IMR-90 (cell line): ENCODE data around the gene PCGF3. TPM values are rescaled to one million over a fixed set of nuclear protein-coding genes. Genes with fewer than 3 reads are reported as not detected.
"Not testable (repeated sequence)": the region's sequence is repeated elsewhere in the genome, so short reads cannot be mapped to it uniquely, and the experiment has no call there.

Source experiments
- ATAC-seq: fragments of 200-7000 bp; cut with Tn5 transposase; 2 replicates; pipeline ENCODE4 v1.9.1; 2020; ENCODE audit warnings: low read depth, mild to moderate bottlenecking, moderate library complexity
- BruUV-seq: library from RNA; stranded (reverse); fragments of 400-500 nt; replicated peaks from 2 replicates; lab custom pipeline; 2021; lab: Mats Ljungman, UMichigan
- CTCF ChIA-PET: fragments of 300-600 bp; formaldehyde crosslinking; extraction: SDS; loops from one replicate; lab custom pipeline; 2021; ENCODE audit warnings: antibody characterized with exemption; lab: Yijun Ruan, JAX
- POLR2A ChIA-PET: fragments of 300-600 bp; sonication (Branson Sonifier 250); formaldehyde crosslinking; loops from one replicate; lab custom pipeline; 2022; ENCODE audit warnings: antibody characterized with exemption; ENCODE audit not compliant: unreplicated experiment; lab: Charles Lee
- DNase-seq: peaks from one replicate; pipeline ENCODE4 v3.0.0; 2013
- H2AFZ ChIP-seq: replicated peaks from 2 replicates; pipeline ENCODE3; 2013; ENCODE audit warnings: low read length, mild to moderate bottlenecking; ENCODE audit not compliant: poor library complexity
- H2AK5ac ChIP-seq: 2 replicates; pipeline ENCODE4 v1.6.1; 2013; ENCODE audit warnings: low read depth, low read length, inconsistent platforms
- H2AK9ac ChIP-seq: replicated peaks from 2 replicates; pipeline ENCODE3; 2013; ENCODE audit warnings: mild to moderate bottlenecking, low read depth, low read length, moderate library complexity; ENCODE audit not compliant: poor library complexity
- H2BK120ac ChIP-seq: 2 replicates; pipeline ENCODE4 v1.6.1; 2013; ENCODE audit warnings: low read depth, low read length, inconsistent platforms
- H2BK15ac ChIP-seq: 3 replicates; pipeline ENCODE4 v1.6.1; 2013; ENCODE audit warnings: low read depth, low read length, inconsistent platforms
- H2BK20ac ChIP-seq: 2 replicates; pipeline ENCODE4 v1.6.1; 2013; ENCODE audit warnings: low read depth, mild to moderate bottlenecking, inconsistent platforms, low read length, moderate library complexity
- H2BK5ac ChIP-seq: 2 replicates; pipeline ENCODE4 v1.6.1; 2013; ENCODE audit warnings: mild to moderate bottlenecking, low read depth, low read length, inconsistent platforms; ENCODE audit not compliant: poor library complexity, severe bottlenecking
- H3K14ac ChIP-seq: replicated peaks from 2 replicates; pipeline ENCODE4 v1.6.1; 2013; ENCODE audit warnings: low read depth, low read length, inconsistent platforms
- H3K18ac ChIP-seq: 2 replicates; pipeline ENCODE4 v1.6.1; 2013; ENCODE audit warnings: low read depth, low read length, control low read depth
- H3K23ac ChIP-seq: 2 replicates; pipeline ENCODE4 v1.6.1; 2013; ENCODE audit warnings: low read depth, low read length, inconsistent platforms
- H3K27ac ChIP-seq: 2 replicates; pipeline ENCODE4 v1.5.1; 2013; ENCODE audit warnings: mild to moderate bottlenecking, control low read depth, low read length; ENCODE audit not compliant: insufficient read depth
- H3K27me3 ChIP-seq: 2 replicates; pipeline ENCODE4 v1.6.1; 2013; ENCODE audit warnings: low read length; ENCODE audit not compliant: control insufficient read depth, insufficient read depth
- H3K36me3 ChIP-seq: 2 replicates; pipeline ENCODE4 v1.6.1; 2013; ENCODE audit warnings: low read length, mixed read lengths; ENCODE audit not compliant: control insufficient read depth, insufficient read depth
- H3K4ac ChIP-seq: 2 replicates; pipeline ENCODE4 v1.6.1; 2013; ENCODE audit warnings: low read depth, low read length, inconsistent platforms
- H3K4me1 ChIP-seq: 2 replicates; pipeline ENCODE4 v1.6.1; 2013; ENCODE audit warnings: low read length, mixed read lengths; ENCODE audit not compliant: control insufficient read depth, insufficient read depth
- H3K4me2 ChIP-seq: 2 replicates; pipeline ENCODE4 v1.6.1; 2013; ENCODE audit warnings: low read depth, mild to moderate bottlenecking, control low read depth, low read length, moderate library complexity
- H3K4me3 ChIP-seq: 2 replicates; pipeline ENCODE4 v1.5.1; 2013; ENCODE audit warnings: low read depth, mild to moderate bottlenecking, control low read depth, low read length, moderate library complexity; ENCODE audit not compliant: insufficient read depth
- H3K56ac ChIP-seq: 2 replicates; pipeline ENCODE4 v1.6.1; 2013; ENCODE audit warnings: low read length, inconsistent platforms; ENCODE audit not compliant: insufficient read depth; ENCODE audit errors: extremely low read depth
- H3K79me1 ChIP-seq, 2 experiments: 2 replicates each; pipeline ENCODE4 v1.6.1; 2013; ENCODE audit warnings: low read length in 2 of 2, inconsistent platforms in 1 of 2, low read depth in 1 of 2
- H3K9ac ChIP-seq: 2 replicates; pipeline ENCODE4 v1.6.1; 2013; ENCODE audit warnings: low read depth, low read length, control low read depth
- H3K9me1 ChIP-seq: 2 replicates; pipeline ENCODE4 v1.6.1; 2013; ENCODE audit warnings: low read length, inconsistent platforms; ENCODE audit not compliant: insufficient read depth
- H3K9me3 ChIP-seq: 2 replicates; pipeline ENCODE4 v1.6.1; 2013; ENCODE audit warnings: low read length; ENCODE audit not compliant: control insufficient read depth, insufficient read depth
- H4K20me1 ChIP-seq: 2 replicates; pipeline ENCODE4 v1.6.1; 2013; ENCODE audit warnings: low read length, inconsistent platforms; ENCODE audit not compliant: insufficient read depth
- H4K5ac ChIP-seq: 2 replicates; pipeline ENCODE4 v1.6.1; 2013; ENCODE audit warnings: mild to moderate bottlenecking, low read depth, low read length, control low read depth
- H4K8ac ChIP-seq, 2 experiments: 2 replicates each; pipeline ENCODE4 v1.6.1; 2013; ENCODE audit warnings: low read depth in 2 of 2, low read length in 2 of 2, control low read depth in 1 of 2, inconsistent platforms in 1 of 2
- H4K91ac ChIP-seq: 2 replicates; pipeline ENCODE4 v1.6.1; 2013; ENCODE audit warnings: low read depth, low read length, inconsistent platforms; ENCODE audit not compliant: insufficient read depth
- WGBS, 2 experiments: methylation state at CpG; one replicate each; pipeline versions ENCODE4 v1.1.5 to v1.1.7; 2013; ENCODE audit warnings: missing lambda C conversion rate in 2 of 2; ENCODE audit not compliant: insufficient read length in 1 of 2; ENCODE audit errors: extremely low coverage in 2 of 2; 5-methylcytosine and 5-hydroxymethylcytosine counted together
- dilution Hi-C: fragments of 300-500 bp; cut with HindIII; formaldehyde crosslinking; loops from one replicate; pipeline ENCODE4 v1.14.3; 2018; ENCODE audit warnings: low sequenced_read_pairs; ENCODE audit not compliant: unreplicated experiment
- in situ Hi-C: fragments of 300-500 bp; cut with MboI; formaldehyde crosslinking; loops from 3 replicates; pipeline ENCODE4 v1.14.3; 2019; ENCODE audit warnings: low sequenced_read_pairs, inconsistent platforms, mixed read lengths
- intact Hi-C: fragments of 100-400 bp; cut with micrococcal nuclease; formaldehyde crosslinking; loops from 2 replicates; pipeline ENCODE4 v1.10.0; 2022
- polyA plus RNA-seq, 3 experiments: library from polyadenylated mRNA; depleted of rRNA; stranded (reverse); fragments of >200 nt; gene quantifications; 2 replicates each; pipeline ENCODE4 v1.2.3, GENCODE V29; 2012; ENCODE audit warnings: low replicate concordance in 1 of 3
- total RNA-seq: library from RNA; depleted of rRNA; stranded (reverse); fragments of >200 nt; gene quantifications from 2 replicates; pipeline ENCODE4 v1.2.3, GENCODE V29; 2012

Gene PCGF3
- total and polyA plus RNA-seq, 2 of the 4 experiments (the other 2 are of a cell fraction), result 40.0 to 55.3 TPM

GRCh38 chr4:780255-780654 lies 74.6 kb downstream of the PCGF3 start:
- H3K9me3 ChIP-seq, H3K18ac ChIP-seq, H2BK5ac ChIP-seq, H2BK20ac ChIP-seq, CTCF ChIA-PET, DNase-seq, dilution Hi-C loops, H2BK120ac ChIP-seq, H2AFZ ChIP-seq, ATAC-seq, H3K27ac ChIP-seq, in situ Hi-C loops, H4K91ac ChIP-seq, H4K5ac ChIP-seq, H2AK5ac ChIP-seq, H3K56ac ChIP-seq, H4K8ac ChIP-seq, POLR2A ChIA-PET, H2AK9ac ChIP-seq, H3K27me3 ChIP-seq, H2BK15ac ChIP-seq, BruUV-seq, H3K4me1 ChIP-seq: not testable (repeated sequence)
- Histone ChIP-seq H3K36me3 (peaks cover 31% of the 10 kb centered on the region), H3K4ac (peak overlapping the region; percentile 92; the same call in 1 of the 2 replicates), H3K4me2 (peak overlapping the region; percentile 98), H3K9me1 (peaks cover 17% of the 10 kb centered on the region), H3K23ac (peak overlapping the region; percentile 72), H3K4me3 (peak overlapping the region; percentile 89), H3K9ac (peak overlapping the region; percentile 83; the same call in 1 of the 2 replicates), H4K20me1 (peaks cover 50% of the 10 kb centered on the region), H3K79me1 (peaks cover 22 to 53% of the 10 kb centered on the region in 2 experiments), H3K14ac (peak overlapping the region; percentile 86)
- intact Hi-C loops, result loop anchor here (10.0 kb wide), 1 partner anchor 155 kb away; the partner anchor contains the start of genes GAK and TMEM175
- 80% methylated on average over 1 of the region's 10 CpGs; no CpG with 5 or more reads in 1 of the 2 experiments for WGBS, 2 experiments
